Neutrophil (primary cell): ENCODE results near the gene SLC35B3.

Experiments
- H3K27ac ChIP-seq: fragments of 200-600 bp; sonication (generic); 2 replicates; pipeline ENCODE4 v1.5.1; 2016; ENCODE audit warnings: mild to moderate bottlenecking, moderate library complexity
- H3K27me3 ChIP-seq: fragments of 200-600 bp; sonication (generic); 2 replicates; pipeline ENCODE4 v1.6.0; 2016; ENCODE audit warnings: mild to moderate bottlenecking
- H3K36me3 ChIP-seq: fragments of 200-600 bp; sonication (generic); 2 replicates; pipeline ENCODE4 v1.5.1; 2017
- H3K4me1 ChIP-seq, 2 experiments: fragments of 200-600 bp in 1 of 2; sonication (generic) in 1 of 2; 1 replicate in 1 of 2; 2 replicates in 1 of 2; pipeline versions ENCODE4 v1.5.1 to v1.6.1; 2013 to 2016; ENCODE audit warnings: low read depth in 1 of 2, low read length in 1 of 2, mild to moderate bottlenecking in 1 of 2, moderate library complexity in 1 of 2; ENCODE audit not compliant: control insufficient read depth in 1 of 2, insufficient read depth in 1 of 2
- H3K4me3 ChIP-seq, 2 experiments: fragments of 200-600 bp in 1 of 2; sonication (generic) in 1 of 2; 1 replicate in 1 of 2; 2 replicates in 1 of 2; pipeline ENCODE4 v1.5.1; 2013 to 2016; ENCODE audit warnings: low read depth in 1 of 2, low read length in 1 of 2, mild to moderate bottlenecking in 1 of 2, moderate library complexity in 1 of 2
- H3K9me3 ChIP-seq: fragments of 200-600 bp; sonication (generic); 2 replicates; pipeline ENCODE4 v1.5.1; 2016
- TF ChIP-seq, protein P1 (sequence below): fragments of 200-600 bp; sonication (generic); IDR thresholded peaks from 2 replicates; pipeline ENCODE4 v1.5.1; 2016; ENCODE audit warnings: antibody characterized with exemption

The SLC35B3 gene

GRCh38 chr6:8389036-8389818, 46.1 kb downstream of the SLC35B3 start:
- Histone ChIP-seq H3K9me3 (no peaks in the 10 kb centered on the region), H3K27me3 (no peaks in the 10 kb centered on the region), H3K4me1 (no peaks in the 10 kb centered on the region), H3K4me3 (no peak overlapping the region), H3K36me3 (no peaks in the 10 kb centered on the region), H3K27ac (no peak overlapping the region)
- TF ChIP-seq, protein P1, sequence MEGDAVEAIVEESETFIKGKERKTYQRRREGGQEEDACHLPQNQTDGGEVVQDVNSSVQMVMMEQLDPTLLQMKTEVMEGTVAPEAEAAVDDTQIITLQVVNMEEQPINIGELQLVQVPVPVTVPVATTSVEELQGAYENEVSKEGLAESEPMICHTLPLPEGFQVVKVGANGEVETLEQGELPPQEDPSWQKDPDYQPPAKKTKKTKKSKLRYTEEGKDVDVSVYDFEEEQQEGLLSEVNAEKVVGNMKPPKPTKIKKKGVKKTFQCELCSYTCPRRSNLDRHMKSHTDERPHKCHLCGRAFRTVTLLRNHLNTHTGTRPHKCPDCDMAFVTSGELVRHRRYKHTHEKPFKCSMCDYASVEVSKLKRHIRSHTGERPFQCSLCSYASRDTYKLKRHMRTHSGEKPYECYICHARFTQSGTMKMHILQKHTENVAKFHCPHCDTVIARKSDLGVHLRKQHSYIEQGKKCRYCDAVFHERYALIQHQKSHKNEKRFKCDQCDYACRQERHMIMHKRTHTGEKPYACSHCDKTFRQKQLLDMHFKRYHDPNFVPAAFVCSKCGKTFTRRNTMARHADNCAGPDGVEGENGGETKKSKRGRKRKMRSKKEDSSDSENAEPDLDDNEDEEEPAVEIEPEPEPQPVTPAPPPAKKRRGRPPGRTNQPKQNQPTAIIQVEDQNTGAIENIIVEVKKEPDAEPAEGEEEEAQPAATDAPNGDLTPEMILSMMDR: no peak

DNA sequence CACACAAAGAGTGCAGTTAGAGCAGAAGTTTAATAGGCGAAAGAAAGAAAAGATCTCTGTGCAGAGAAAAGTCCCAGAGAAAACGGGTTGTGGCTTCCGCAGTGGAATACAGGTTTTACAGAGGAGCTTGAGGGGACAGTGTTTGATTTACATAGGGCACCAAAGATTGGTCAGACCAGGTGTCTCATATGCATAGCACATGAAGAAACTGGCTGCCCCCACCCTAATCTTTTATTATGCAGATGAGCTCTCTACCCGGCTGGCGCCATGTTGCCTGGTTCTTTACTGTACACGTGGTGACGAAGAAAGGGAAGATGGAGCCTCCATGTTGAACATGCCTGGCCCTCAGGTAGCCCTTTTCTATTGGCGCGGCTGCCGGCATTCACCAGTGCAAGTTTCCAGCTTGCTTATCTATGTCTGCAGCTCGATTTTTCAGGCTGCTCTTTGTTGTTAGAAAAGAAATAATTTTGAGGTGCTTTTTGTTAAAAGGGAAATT, 47.4 kb downstream of the SLC35B3 start:
- Histone ChIP-seq H3K4me3 (no peak overlapping the region), H3K36me3 (no peaks in the 10 kb centered on the region), H3K4me1 (no peaks in the 10 kb centered on the region), H3K27ac (no peak overlapping the region), H3K9me3 (no peaks in the 10 kb centered on the region), H3K27me3 (no peaks in the 10 kb centered on the region)
- TF ChIP-seq, protein P1: no peak

GRCh38 chr6:8383584-8383983, 51.8 kb downstream of the SLC35B3 start:
- no peak overlapping the region for H3K27ac ChIP-seq
- TF ChIP-seq, protein P1: no peak
- H3K27me3 ChIP-seq: no peaks in the 10 kb centered on the region
- no peak overlapping the region for H3K4me3 ChIP-seq
- H3K4me1 ChIP-seq: no peaks in the 10 kb centered on the region
- H3K9me3 ChIP-seq: no peaks in the 10 kb centered on the region
- no peaks in the 10 kb centered on the region for H3K36me3 ChIP-seq

DNA sequence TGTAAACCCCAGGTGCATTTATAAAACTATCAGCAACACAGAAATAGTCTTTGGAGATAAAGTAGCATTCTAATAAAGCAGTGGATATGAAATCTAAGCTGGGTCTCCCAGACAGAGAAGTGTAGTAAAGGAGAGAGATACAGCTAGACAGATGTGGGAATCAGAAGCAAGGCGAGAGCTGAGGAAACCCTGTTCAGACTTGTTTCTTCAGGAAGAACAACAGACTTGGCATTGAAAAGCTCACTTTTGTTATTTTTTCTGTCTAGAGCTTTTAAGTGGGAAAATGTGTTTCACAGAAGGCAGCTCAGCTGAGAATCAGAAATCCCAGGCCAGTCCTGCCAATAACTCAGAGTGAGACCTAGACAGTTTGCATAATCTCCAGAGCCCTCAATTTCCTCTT, 52.9 kb downstream of the SLC35B3 start:
- no peak overlapping the region for H3K27ac ChIP-seq
- H3K4me1 ChIP-seq: no peaks in the 10 kb centered on the region
- no peak overlapping the region for H3K4me3 ChIP-seq
- no peaks in the 10 kb centered on the region for H3K36me3 ChIP-seq
- no peaks in the 10 kb centered on the region for H3K27me3 ChIP-seq
- H3K9me3 ChIP-seq: no peaks in the 10 kb centered on the region
- TF ChIP-seq, protein P1: no peak

GRCh38 chr6:8375916-8376315, 59.4 kb downstream of the SLC35B3 start:
- no peaks in the 10 kb centered on the region for H3K27me3 ChIP-seq
- TF ChIP-seq, protein P1: no peak
- H3K4me3 ChIP-seq: no peak overlapping the region
- no peak overlapping the region for H3K27ac ChIP-seq
- H3K36me3 ChIP-seq: no peaks in the 10 kb centered on the region
- H3K9me3 ChIP-seq: no peaks in the 10 kb centered on the region
- H3K4me1 ChIP-seq: no peaks in the 10 kb centered on the region
